ENCODE results near the gene TIMM29. TPM values are rescaled to one million over a fixed set of nuclear protein-coding genes. Genes with fewer than 3 reads are reported as not detected.

Gene TIMM29
- total RNA-seq, 1 experiment from 2014 or later = 53.5 TPM

- Histone ChIP-seq H3K4me3 (no peak overlapping the region), H3K36me3 (no peaks in the 10 kb centered on the region), H3K27me3 (replicated peaks) (no peaks in the 10 kb centered on the region), H3K27ac (no peak overlapping the region), H3K4me1 (replicated peaks) (no peaks in the 10 kb centered on the region), H3K9me3 (replicated peaks) (no peaks in the 10 kb centered on the region)
- DNase-seq (ENCODE audit: low read depth in 1 of 2, low spot score in 2 of 2) = no peak
Observed at GRCh38 chr19:10895920-10896319, 32.7 kb upstream of the TIMM29 start.

DNA sequence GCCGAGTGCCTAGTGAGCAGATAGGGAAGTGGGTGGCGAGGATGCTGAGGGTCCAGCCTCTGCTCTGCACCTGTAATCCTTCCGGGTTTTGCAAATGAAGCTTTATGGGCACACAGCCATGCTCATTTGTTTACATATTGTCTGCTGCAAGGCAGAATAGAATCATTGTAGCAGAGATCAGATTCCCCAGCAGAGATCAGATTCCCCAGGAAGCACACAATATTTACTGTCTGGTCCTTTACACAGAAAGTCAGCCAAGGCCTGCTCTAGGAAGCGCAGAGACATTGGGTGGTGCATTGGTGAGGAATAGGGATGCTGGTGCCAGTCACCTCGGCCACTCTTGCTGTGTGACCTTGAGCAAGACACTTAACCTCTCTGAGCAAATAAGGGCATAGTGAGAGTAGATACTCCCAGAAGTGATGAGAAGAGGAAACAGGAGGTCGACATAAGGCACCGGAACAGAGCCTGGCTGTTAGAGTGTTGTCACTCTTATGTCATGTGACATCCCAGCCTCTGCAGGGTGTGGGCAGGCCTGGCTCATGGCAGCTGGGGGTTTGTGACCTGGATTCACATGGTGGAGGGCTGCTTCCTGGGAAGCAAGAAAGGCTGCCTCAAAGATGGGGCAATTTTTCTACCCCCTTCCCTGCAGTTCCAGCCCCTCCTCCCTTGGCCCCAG, 31.6 kb upstream of the TIMM29 start:
- no peak overlapping the region for H3K27ac ChIP-seq
- no peak for DNase-seq (ENCODE audit: low read depth in 1 of 2, low spot score in 2 of 2)

DNA sequence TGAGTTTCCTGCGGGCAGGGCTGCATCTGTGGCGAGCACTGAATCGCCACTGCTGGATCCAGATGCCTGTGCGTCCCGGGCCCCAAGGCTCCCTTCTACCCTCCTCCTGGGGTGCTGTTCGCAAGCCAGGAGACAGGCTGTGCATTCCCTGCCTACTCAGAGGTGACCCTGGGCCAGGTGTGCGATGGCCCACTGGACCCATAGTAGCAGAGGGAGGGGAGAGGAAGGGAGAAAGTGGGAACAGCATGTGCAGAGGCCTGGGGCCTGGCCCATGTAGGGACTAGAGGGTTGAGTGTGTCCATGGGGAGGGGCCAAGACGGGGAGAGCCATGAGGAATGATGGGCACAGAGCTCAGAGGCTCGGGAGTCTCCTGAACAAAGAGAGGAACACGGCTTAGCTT, 30.0 kb upstream of the TIMM29 start:
- no peak overlapping the region for H3K4me3 ChIP-seq
- DNase-seq (ENCODE audit: low read depth in 1 of 2, low spot score in 2 of 2) = no peak
- H3K4me1 ChIP-seq (replicated peaks) = no peaks in the 10 kb centered on the region
- H3K9me3 ChIP-seq (replicated peaks) = no peaks in the 10 kb centered on the region
- H3K27ac ChIP-seq = no peak overlapping the region
- no peaks in the 10 kb centered on the region for H3K36me3 ChIP-seq
- no peaks in the 10 kb centered on the region for H3K27me3 ChIP-seq (replicated peaks)

More for the DNA sequence above, 31.6 kb upstream of the TIMM29 start:
- no peaks in the 10 kb centered on the region for H3K9me3 ChIP-seq (replicated peaks)
- H3K27me3 ChIP-seq (replicated peaks) = no peaks in the 10 kb centered on the region
- no peaks in the 10 kb centered on the region for H3K36me3 ChIP-seq
- no peaks in the 10 kb centered on the region for H3K4me1 ChIP-seq (replicated peaks)
- H3K4me3 ChIP-seq = no peak overlapping the region

DNA sequence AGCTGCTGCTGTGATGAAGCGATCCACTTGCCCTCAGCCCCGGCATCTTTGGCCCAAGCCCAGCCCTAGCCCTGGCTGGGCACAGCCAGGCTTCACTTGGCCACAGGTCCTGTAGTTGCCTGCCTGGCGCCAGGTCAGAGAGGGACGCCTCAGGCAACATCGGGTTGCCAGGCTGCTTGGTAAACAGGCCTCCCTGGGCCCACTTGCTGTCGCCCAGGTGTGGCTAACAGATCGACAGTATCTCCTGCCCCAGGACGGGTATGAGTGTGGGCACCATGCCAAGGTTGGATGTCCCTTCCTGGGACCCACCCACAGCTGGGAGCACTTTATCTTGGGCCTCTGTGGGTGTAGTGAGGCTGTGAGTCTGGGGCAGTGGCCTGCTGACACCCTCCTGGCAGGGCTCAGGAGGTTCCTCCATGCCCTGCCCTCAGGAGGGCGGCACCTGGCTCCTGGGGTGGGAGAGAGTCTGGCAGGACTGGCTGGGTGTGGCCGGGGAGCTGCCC, 29.4 kb upstream of the TIMM29 start:
- no peak for DNase-seq (ENCODE audit: low read depth in 1 of 2, low spot score in 2 of 2)
- Histone ChIP-seq H3K9me3 (replicated peaks) (no peaks in the 10 kb centered on the region), H3K4me3 (no peak overlapping the region), H3K27me3 (replicated peaks) (no peaks in the 10 kb centered on the region), H3K27ac (no peak overlapping the region), H3K36me3 (no peaks in the 10 kb centered on the region), H3K4me1 (replicated peaks) (no peaks in the 10 kb centered on the region)

- Histone ChIP-seq H3K4me1 (replicated peaks) (no peaks in the 10 kb centered on the region), H3K4me3 (no peak overlapping the region), H3K27ac (no peak overlapping the region), H3K27me3 (replicated peaks) (no peaks in the 10 kb centered on the region), H3K36me3 (peaks cover 23% of the 10 kb centered on the region), H3K9me3 (replicated peaks) (no peaks in the 10 kb centered on the region)
- DNase-seq (ENCODE audit: low read depth in 1 of 2, low spot score in 2 of 2) = no peak
Observed at GRCh38 chr19:10907925-10908324, 20.7 kb upstream of the TIMM29 start.

DNA sequence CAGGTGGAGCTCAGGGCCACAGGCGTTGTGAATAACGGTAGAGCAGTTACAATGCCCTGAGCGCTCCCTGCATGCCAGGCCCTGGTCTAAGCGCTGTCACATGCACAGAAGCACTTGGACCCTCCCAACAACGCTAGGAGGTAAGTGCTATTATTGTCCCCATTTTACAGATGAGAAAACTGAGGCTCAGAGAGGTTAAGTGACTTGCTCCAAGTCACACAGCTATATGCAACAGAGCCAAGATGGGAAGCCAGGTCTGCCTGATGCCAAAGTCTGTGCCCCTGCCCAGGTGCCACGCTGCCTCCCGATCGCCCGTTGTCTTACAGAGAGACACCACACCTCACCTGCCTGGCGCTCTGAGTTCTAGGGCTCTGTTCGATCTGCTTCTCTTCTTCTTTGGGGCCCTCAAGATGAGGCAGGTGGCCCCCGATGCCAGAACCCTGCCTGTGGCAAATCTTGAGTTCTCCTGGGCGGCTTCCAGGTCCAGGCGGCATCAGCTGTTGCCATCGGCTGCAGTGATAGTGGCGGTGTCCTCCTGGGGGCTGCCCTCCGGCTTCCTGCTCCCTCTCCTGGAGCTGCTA, 20.1 kb upstream of the TIMM29 start:
- no peak for DNase-seq (ENCODE audit: low read depth in 1 of 2, low spot score in 2 of 2)
- no peaks in the 10 kb centered on the region for H3K4me1 ChIP-seq (replicated peaks)
- peaks cover 23% of the 10 kb centered on the region for H3K36me3 ChIP-seq
- no peak overlapping the region for H3K27ac ChIP-seq
- no peaks in the 10 kb centered on the region for H3K27me3 ChIP-seq (replicated peaks)
- no peaks in the 10 kb centered on the region for H3K9me3 ChIP-seq (replicated peaks)
- no peak overlapping the region for H3K4me3 ChIP-seq

DNA sequence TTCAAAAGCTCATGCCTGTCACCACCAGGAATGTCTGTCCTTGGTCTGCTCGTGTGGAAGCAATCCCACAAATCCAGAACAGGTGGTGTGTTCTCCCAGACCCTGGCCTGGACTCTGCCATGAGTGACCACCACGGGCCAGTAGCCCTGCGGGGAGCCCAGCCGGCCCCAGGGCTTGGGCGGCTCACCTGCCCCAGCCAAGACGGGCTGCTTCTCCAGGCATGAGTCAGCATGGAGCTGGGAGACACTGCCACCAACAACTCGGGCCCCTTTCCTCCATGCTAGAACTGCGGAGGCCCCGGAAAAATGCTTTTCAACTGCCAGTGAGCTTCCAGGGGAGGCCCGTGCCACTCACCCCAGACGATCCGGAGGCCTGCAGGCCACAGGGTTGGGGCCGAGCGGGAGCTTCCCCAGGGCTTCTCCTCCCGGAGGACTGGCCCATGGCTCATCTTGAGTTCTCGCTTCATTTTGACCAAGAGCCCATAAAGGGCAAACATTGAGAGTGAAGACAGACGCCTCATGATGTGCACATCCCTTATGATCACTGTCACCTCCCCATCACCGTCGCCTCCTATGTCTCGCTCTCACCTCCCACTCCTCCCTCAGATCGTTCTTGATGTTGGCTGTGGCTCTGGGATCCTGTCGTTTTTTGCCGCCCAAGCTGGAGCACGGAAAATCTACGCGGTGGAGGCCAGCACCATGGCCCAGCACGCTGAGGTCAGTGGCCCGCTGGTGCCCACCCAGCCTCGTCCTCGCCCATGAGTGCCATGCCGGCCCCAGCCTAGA, 16.8 kb upstream of the TIMM29 start:
- Histone ChIP-seq H3K36me3 (peaks cover 43% of the 10 kb centered on the region), H3K4me1 (replicated peaks) (peaks cover 11% of the 10 kb centered on the region), H3K9me3 (replicated peaks) (no peaks in the 10 kb centered on the region), H3K27me3 (replicated peaks) (no peaks in the 10 kb centered on the region), H3K4me3 (no peak overlapping the region), H3K27ac (no peak overlapping the region)
- DNase-seq (ENCODE audit: low read depth in 1 of 2, low spot score in 2 of 2) = no peak

- H3K4me1 ChIP-seq (replicated peaks) = peaks cover 11% of the 10 kb centered on the region
- H3K27ac ChIP-seq = no peak overlapping the region
- no peaks in the 10 kb centered on the region for H3K9me3 ChIP-seq (replicated peaks)
- H3K4me3 ChIP-seq = no peak overlapping the region
- H3K27me3 ChIP-seq (replicated peaks) = no peaks in the 10 kb centered on the region
- peaks cover 43% of the 10 kb centered on the region for H3K36me3 ChIP-seq
- DNase-seq (ENCODE audit: low read depth in 1 of 2, low spot score in 2 of 2) = no peak
Observed at GRCh38 chr19:10912619-10913018, 16.0 kb upstream of the TIMM29 start.

GRCh38 chr19:10913716-10914340, 14.8 kb upstream of the TIMM29 start:
- Histone ChIP-seq H3K36me3 (peaks cover 43% of the 10 kb centered on the region), H3K27me3 (replicated peaks) (no peaks in the 10 kb centered on the region), H3K9me3 (replicated peaks) (no peaks in the 10 kb centered on the region), H3K4me3 (no peak overlapping the region), H3K27ac (no peak overlapping the region), H3K4me1 (replicated peaks) (peaks cover 11% of the 10 kb centered on the region)
- no peak for DNase-seq (ENCODE audit: low read depth in 1 of 2, low spot score in 2 of 2)

DNA sequence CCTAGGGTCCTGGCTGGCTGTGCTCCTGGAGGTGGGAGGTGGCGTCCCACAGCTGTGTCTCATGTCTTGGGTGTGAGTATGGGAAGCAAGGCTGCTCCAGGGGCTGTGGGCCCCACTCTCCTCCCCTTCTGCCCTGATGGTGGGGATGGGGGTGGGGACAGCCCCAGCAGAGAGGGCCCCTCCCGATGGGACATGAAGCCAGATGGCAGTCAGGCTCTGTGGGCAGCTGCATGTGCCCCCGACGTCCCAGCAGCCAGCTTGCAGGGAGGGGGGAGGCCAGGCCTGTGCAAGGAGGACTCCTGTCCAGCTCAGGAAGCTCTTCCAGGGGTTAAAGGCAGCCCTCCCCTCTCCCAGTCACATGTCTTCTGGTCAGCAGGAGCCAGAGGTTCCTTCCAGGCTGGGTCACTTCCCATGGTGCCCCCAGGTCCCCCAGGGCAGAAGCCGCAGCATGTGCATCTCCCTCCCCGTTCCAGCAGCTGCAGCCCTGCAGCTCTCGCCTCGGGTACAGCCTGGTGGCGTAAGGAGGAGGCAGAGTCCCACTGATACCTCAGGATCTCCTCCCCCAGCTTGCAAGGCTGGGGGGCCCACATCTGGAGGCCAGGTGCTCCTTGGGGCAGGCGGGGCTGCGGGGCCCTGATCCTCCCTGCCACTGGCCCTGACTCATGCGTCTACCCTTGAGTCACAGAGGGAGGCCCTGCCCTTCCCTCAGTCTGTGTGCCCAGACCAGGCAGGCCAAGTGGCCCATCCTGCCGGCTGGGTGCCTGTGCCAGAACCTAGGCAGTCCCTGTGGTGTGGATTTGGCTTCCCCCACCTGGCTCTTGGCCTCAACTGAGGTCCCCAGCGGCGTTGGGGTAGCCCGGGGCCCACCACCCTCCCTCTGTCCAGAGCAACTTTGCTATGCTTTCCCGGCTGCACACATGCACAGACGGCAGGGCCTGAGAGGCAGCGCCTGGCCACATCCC, 13.2 kb upstream of the TIMM29 start:
- H3K36me3 ChIP-seq = peaks cover 55% of the 10 kb centered on the region
- H3K27ac ChIP-seq = no peak overlapping the region
- peaks cover 11% of the 10 kb centered on the region for H3K4me1 ChIP-seq (replicated peaks)
- peak; percentile 36 to 69 for DNase-seq (ENCODE audit: low read depth in 1 of 2, low spot score in 2 of 2)
- H3K27me3 ChIP-seq (replicated peaks) = no peaks in the 10 kb centered on the region
- H3K4me3 ChIP-seq = no peak overlapping the region
- no peaks in the 10 kb centered on the region for H3K9me3 ChIP-seq (replicated peaks)

DNA sequence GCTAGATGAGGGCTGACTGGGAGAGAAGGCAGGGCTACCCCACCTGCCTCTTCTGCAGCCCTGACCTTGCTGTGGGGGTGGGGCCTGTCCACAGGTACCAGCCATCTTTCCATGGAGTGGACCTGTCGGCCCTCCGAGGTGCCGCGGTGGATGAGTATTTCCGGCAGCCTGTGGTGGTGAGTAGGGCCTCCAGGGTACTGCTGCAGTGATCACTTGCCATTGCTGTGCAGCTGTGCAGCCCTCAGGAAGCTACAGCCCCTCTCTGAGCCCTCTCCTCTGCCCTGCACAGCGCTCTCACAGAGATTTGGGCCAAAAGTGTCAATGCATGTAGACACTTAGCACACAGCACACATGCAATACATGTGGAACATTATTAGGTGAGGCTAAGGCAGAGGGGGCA, 12.0 kb upstream of the TIMM29 start:
- Histone ChIP-seq H3K4me1 (replicated peaks) (peaks cover 11% of the 10 kb centered on the region), H3K4me3 (no peak overlapping the region), H3K36me3 (peaks cover 65% of the 10 kb centered on the region), H3K27ac (no peak overlapping the region), H3K27me3 (replicated peaks) (no peaks in the 10 kb centered on the region), H3K9me3 (replicated peaks) (no peaks in the 10 kb centered on the region)
- DNase-seq (ENCODE audit: low read depth in 1 of 2, low spot score in 2 of 2) = no peak

DNA sequence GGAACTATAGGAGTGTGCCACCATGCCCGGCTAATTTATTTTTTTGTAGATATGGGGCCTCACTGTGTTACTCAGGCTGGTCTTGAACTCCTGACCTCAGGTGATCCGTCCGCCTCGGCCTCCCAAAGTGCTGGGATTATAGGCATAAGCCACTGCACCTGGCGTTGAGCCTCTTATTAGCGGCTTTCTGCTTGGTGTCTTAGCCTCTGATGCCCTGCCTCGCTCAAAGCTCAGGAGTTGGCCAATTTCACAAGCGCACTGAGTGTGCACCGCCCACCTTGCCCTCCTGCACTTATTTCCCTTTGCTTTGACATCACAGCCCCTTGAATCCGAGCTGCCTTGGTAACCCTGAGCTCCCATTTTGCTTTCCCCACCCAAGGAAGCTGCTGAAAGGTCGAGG, 10.3 kb upstream of the TIMM29 start:
- Histone ChIP-seq H3K4me3 (no peak overlapping the region), H3K27me3 (replicated peaks) (no peaks in the 10 kb centered on the region), H3K4me1 (replicated peaks) (peaks cover 11% of the 10 kb centered on the region), H3K9me3 (replicated peaks) (no peaks in the 10 kb centered on the region), H3K36me3 (peaks cover 70% of the 10 kb centered on the region), H3K27ac (no peak overlapping the region)
- no peak for DNase-seq (ENCODE audit: low read depth in 1 of 2, low spot score in 2 of 2)
